K562 (cell line): ENCODE results near the gene AMOTL1. TPM values are rescaled to one million over a fixed set of nuclear protein-coding genes. Genes with fewer than 3 reads are reported as not detected.

Experiments
- CBX5 ChIP-seq: IDR thresholded peaks from 2 replicates; pipeline ENCODE4 v1.6.1; 2014; ENCODE audit warnings: low read depth, borderline replicate concordance
- CREB5 ChIP-seq: fragments of 250-450 bp; sonication (Bioruptor Pico); IDR thresholded peaks from 2 replicates; pipeline ENCODE4 v1.5.0; 2020; ENCODE audit warnings: mild to moderate bottlenecking
- ELF4 ChIP-seq: fragments of 450-650 bp; formaldehyde crosslinking; IDR thresholded peaks from 2 replicates; pipeline ENCODE4 v1.4.0; 2022; ENCODE audit warnings: missing genetic modification characterization
- GMEB1 ChIP-seq: fragments of 250-450 bp; sonication (Bioruptor Pico); IDR thresholded peaks from 2 replicates; pipeline ENCODE4 v1.4.0; 2020; ENCODE audit warnings: mild to moderate bottlenecking
- HNRNPL ChIP-seq: fragments of 200-400 bp; formaldehyde crosslinking; IDR thresholded peaks from 2 replicates; pipeline ENCODE4 v1.6.1; 2017; ENCODE audit warnings: low read depth, mild to moderate bottlenecking, low read length
- HNRNPUL1 ChIP-seq: fragments of 200-400 bp; formaldehyde crosslinking; IDR thresholded peaks from 2 replicates; pipeline ENCODE4 v1.6.1; 2017; ENCODE audit warnings: low read length
- MAZ ChIP-seq, 2 experiments: fragments of 450-650 bp in 1 of 2; sonication (generic) in 1 of 2; formaldehyde crosslinking; IDR thresholded peaks in 1 of 2; conservative IDR thresholded peaks in 1 of 2; 2 replicates each; pipeline versions ENCODE4 v1.4.0 to v1.5.0; 2020; ENCODE audit warnings: mild to moderate bottlenecking in 1 of 2, missing genetic modification reagents in 1 of 2
- PRDM10 ChIP-seq: fragments of 450-650 bp; IDR thresholded peaks from 2 replicates; pipeline ENCODE4 v1.6.1; 2018; ENCODE audit not compliant: partially characterized antibody
- RAD51 ChIP-seq: fragments of 450-650 bp; IDR thresholded peaks from 2 replicates; pipeline ENCODE4 v1.7.1; 2016; ENCODE audit warnings: low read depth, mild to moderate bottlenecking, borderline replicate concordance
- SOX6 ChIP-seq: fragments of 450-650 bp; IDR thresholded peaks from 2 replicates; pipeline ENCODE4 v1.6.1; 2014; ENCODE audit warnings: mild to moderate bottlenecking
- SRSF9 ChIP-seq: fragments of 200-400 bp; formaldehyde crosslinking; IDR thresholded peaks from 2 replicates; pipeline ENCODE4 v1.6.1; 2017; ENCODE audit warnings: low read depth, low read length, borderline replicate concordance
- TCF7L2 ChIP-seq: fragments of 150-350 bp; IDR thresholded peaks from 2 replicates; pipeline ENCODE4 v1.6.1; 2016; ENCODE audit warnings: low read depth, mild to moderate bottlenecking, low read length, moderate library complexity
- ZNF140 ChIP-seq: fragments of 250-450 bp; sonication (Bioruptor Pico); IDR thresholded peaks from 2 replicates; pipeline ENCODE4 v1.8.0; 2021; ENCODE audit warnings: moderate library complexity, mild to moderate bottlenecking, inconsistent platforms
- ZNF57 ChIP-seq: fragments of 450-650 bp; formaldehyde crosslinking; IDR thresholded peaks from 2 replicates; pipeline ENCODE4 v1.4.0; 2020; ENCODE audit warnings: mild to moderate bottlenecking, moderate library complexity
- ZNF589 ChIP-seq: fragments of 200-800 bp; sonication (Bioruptor generic); IDR thresholded peaks from 2 replicates; pipeline ENCODE4 v1.6.1; 2016; ENCODE audit warnings: low read depth, missing genetic modification characterization, missing compliant biosample characterization
- polyA plus RNA-seq, 8 experiments: library from polyadenylated mRNA; depleted of rRNA in 4 of 8; stranded (reverse) in 5 of 8; unstranded in 3 of 8; fragments of >200 nt; fragmentation: Nextera tagmentation in 2 of 8; fragmentation: Illumina TruSeq in 1 of 8; extraction: Ambion mirVana in 2 of 8; extraction: Trizol in 1 of 8; gene quantifications; 2 replicates each; pipeline versions ENCODE4 v1.2.1 to v1.2.3, GENCODE V29; 2011 to 2014; ENCODE audit warnings: inconsistent platforms in 1 of 8, missing spikeins in 1 of 8
- total RNA-seq, 7 experiments: library from RNA; depleted of rRNA in 6 of 7; stranded (reverse); fragments of >200 nt in 6 of 7; fragmentation: Illumina TruSeq in 2 of 7; extraction: Trizol in 2 of 7; gene quantifications; 2 replicates each; pipeline versions ENCODE4 v1.2.1 to v1.2.3, GENCODE V29; 2011 to 2021; ENCODE audit warnings: low replicate concordance in 1 of 7

AMOTL1 gene
- total and polyA plus RNA-seq, 9 of the 15 experiments (the other 6 are each of a cell fraction or from before 2014, with no cell fraction given), result 4.0 to 35.4 (median 14.0) TPM

DNA sequence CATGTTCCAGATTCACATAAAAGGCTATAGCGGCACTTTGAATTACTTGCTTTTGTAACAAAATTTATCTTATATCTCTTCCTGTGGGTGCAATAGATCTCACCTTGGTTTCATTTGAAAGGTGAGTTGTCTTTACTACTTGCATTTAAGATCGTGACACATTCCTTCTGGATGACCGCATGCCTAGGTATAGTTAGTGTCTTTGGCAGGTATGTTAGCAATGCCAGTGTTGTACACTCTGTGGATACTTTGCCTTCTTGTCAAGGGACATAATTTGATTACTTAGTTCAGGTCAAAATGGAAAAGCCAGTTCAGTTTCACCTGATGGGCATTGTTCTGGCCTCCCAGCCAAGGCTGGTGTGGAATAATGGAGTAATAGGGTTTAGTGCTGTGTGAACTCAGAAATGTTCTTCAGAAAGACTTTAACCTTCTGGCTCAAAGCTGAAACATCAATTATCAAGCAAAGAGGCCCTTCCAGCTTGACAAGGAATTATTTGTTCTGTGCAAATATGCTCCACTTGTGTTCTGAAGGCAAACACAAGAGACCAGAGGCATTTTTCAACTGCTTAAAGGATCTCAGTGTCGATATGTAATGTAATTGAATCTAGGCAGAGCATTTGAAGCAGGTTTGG, 64.6 kb downstream of the AMOTL1 start (continued):
- no peak for TF ChIP-seq GMEB1 (CRISPR knock-in tag)
- TF ChIP-seq RAD51, result no peak
- TF ChIP-seq CBX5, result no peak
- no peak for TF ChIP-seq ZNF140 (CRISPR knock-in tag)
- TF ChIP-seq CREB5, result no peak
- TF ChIP-seq SOX6, result no peak
- TF ChIP-seq SRSF9, result no peak
- TF ChIP-seq PRDM10, result no peak
- TF ChIP-seq ZNF589, result no peak
- no peak for TF ChIP-seq TCF7L2
- TF ChIP-seq MAZ (CRISPR knock-in tag; conservative IDR thresholded peaks at IDR 0.05 in 1 of 2, IDR thresholded peaks at IDR 0.05 in 1 of 2), result no peak
- TF ChIP-seq ZNF57, result no peak
- no peak for TF ChIP-seq HNRNPL
- no peak for TF ChIP-seq HNRNPUL1
- no peak for TF ChIP-seq ELF4 (CRISPR knock-in tag)
